ENCODE data around the gene YTHDC1.

YTHDC1 gene

DNA sequence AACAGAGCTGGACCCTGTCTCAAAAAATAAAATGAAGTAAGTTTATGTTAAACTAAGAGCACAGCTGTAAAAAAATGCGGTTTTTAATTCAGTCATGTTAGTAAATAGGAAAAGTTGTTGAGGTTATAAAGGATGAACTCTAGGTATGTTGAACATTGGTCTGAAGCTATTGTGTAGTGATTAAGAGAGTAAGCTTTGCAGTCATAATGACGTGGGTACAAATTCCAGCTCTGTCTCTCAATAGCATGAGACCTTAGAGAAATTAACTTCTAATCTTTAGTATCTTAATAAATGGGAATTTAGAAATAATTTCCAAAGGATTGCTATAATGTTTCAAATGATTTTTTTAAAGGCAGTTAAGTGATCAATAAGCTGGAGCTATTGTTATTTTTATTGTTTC, 2.9 kb upstream of the YTHDC1 start:
- DNase-seq, result no peak

DNA sequence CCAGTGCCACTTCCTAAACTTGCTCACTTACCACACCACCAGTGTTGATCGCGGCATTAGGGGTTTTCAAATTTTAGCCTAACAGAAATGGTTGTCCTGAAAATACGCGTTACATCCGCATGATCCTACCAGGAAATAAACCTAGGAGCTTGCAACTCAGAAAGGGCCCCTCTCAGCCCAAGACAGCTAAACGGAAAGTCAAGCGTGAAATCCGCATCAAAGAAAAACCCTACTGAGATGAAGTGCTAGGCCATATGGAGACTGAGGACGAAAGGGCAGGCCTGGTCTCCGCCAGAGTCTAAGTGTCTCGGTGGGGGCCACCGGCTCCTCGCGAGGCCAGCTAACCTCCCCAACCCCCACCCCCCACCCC, 626 bp downstream of the YTHDC1 start:
- no peak for DNase-seq

DNA sequence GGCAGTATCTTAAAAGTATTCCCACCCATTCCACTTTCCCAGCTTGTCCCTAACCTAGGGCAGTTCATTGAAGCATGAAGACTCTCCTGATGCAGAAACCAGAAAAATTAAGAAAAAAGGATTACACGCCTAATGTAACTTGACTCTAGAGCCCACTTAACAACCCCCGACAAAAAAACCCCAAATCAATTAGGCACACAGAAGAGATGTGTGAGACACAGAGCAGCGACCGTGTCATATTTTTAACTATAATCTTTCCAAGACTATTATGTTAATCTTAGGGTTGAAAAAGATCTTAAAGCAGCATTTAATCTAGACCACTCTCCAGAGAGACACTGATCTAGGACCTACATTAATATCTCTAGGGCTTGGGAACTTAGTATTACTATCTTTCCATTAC, 1.3 kb downstream of the YTHDC1 start:
- no peak for DNase-seq

DNA sequence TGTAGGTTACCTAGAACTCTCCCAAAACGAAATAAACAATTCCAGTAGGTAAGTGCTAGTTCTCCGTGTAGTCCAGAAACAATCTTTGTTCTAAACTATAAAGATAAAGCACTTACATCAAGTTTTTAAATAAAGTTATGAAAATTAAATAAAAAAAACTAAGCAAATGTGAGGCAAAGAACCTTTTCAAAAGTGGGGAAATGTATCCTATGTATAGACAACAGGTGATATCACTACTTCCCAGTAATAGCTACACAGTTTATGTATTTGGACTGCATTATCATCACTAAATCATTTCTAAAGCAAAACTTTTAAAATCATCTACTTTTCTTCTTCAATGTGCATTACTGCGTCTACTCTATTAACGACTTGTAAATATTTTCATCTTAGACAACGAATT, 2.0 kb downstream of the YTHDC1 start:
- no peak for DNase-seq

DNA sequence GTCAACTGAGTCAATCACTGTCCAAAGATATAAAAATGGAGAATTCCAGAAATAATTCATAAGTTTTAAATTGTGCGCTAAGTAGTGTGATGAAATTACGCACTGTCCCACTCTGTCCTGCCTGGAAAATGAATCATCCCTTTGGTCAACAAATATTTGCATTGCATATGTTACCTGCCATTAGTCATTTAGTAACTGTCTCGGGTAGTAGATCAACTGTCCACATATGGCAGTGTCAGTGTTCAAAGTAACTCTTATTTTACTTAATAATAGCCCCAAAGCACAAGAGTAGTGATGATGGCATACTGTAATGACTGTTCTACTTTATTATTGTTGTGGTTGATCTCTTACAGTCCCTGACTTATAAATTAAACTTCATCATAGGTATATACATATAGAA, 3.4 kb downstream of the YTHDC1 start:
- DNase-seq, result no peak

DNA sequence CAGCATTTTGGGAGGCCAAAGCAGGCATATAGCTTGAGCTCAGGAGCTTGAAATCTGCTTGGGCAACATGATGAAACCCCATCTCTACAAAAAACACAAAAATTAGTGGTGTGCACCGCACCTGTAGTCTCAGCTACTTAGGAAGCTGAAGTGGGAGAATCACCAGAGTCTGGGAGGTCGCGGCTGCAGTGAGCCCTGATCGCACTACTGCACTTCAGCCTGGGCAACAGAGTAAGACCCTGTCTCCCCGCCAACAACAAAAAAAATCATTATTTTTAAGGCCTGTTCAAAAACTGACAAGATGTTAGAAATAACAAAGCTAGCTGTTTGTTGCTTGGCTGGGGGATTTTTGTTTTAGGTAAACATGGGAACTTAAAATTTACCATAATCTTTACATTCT, 5.1 kb downstream of the YTHDC1 start:
- no peak for DNase-seq

DNA sequence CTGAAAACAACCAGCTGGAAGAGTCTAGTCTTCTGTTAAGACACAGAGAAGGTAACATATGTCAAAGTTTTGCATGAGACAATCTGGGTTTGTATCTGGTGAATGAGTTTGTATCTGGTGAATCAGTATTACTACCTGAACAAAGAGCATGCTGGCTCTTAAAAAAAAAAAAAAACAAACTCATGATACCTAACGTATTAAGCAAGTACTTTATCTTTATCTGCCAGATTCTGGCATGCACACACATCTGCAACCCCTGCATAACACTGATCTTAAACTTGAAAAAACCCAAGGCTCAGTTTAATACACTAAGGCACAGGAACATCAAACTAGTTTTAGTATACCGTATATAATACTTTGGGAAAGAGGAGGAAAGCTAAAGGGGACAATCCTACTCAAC, 5.8 kb downstream of the YTHDC1 start:
- DNase-seq, result no peak

DNA sequence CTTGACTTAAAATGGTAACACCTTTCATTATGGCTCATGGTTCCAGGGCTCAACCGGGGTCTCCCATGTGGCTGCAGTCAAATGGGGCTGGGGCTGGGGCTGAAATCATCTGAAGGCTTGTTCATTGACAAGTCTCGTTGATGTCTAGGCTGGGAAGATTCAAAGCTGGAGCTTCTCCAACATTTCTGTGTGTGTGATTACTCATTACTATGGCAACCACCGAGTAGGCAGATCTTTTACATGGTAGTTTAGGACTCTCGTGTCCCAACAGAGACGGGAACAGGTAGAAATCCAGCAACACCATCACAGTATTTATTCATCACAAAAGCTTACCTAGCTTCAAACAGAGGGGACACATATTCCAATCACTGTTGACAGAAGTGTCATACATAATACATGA, 7.8 kb downstream of the YTHDC1 start:
- no peak for DNase-seq

DNA sequence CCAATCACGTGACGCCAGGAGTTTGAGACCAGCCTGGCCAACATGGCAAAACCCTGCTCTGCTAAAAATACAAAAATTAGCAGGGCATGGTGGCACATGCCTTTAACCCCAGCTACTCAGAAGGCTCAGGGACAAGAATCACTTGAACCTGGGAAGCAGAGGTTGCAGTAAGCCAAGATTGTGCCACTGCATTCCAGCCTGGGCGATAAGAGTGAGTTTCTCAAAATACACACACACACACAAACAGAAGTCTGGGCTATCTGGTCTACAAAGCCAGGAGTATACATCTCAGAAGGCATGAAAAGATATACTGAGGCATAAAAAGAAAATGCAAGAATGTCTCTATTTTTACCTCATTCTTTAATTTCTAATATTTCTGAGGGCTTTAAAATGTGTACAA, 11.3 kb downstream of the YTHDC1 start:
- DNase-seq, result no peak

DNA sequence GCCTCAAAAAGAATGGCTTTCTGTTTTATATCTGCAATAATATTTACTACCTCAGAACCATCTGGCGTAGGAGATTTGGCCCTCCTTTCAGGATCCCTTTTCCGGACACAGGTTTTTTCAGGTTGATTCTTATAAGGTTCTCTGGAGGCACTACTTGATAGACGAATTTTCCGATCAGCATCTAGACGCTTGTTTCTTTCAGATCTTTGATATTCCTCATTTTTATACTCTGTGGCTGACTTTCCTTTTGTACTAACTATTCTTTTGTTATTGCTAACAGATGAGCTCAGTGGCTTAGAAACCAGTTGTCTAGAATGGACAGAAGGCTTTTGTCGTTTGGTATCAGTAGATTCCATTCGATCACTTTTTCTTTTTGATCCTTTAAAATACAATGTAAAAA, 12.4 kb downstream of the YTHDC1 start:
- no peak for DNase-seq

DNA sequence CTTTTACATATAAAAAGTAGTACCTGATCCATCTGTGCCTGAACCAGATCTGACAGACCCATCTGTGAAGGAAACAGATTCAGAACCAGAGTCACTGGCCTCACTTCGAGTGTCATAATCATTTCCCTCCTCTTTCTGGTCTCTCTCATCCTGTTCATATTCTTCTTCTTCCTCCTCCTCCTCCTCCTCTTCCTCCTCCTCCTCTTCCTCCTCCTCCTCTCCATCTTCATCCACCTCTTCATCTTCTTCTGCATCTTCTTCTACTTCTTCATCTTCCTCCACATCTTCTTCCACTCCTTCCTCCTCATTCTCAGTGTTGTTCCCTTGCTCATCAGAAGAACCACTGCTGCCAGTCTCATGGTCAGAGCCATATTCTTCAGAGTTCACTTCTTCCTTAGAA, 12.9 kb downstream of the YTHDC1 start:
- DNase-seq, result no peak

DNA sequence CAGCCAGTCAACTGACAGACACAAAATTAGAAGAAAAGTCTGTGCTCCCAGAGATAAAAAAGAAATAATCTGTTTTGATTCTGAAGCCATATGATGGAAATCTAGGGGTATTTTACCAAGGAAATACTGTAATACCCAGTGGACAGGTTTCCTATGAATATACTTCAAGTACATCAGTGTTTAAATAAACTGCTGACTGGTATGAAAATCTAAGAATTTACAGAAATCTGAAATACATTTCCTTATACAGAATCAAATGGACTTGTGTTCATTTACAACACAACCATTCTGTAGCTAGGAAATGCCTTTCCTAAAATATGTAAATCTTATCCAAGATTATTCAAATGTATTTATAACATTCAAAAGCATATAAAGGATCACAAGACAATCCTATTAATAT, 13.4 kb downstream of the YTHDC1 start:
- no peak for DNase-seq

DNA sequence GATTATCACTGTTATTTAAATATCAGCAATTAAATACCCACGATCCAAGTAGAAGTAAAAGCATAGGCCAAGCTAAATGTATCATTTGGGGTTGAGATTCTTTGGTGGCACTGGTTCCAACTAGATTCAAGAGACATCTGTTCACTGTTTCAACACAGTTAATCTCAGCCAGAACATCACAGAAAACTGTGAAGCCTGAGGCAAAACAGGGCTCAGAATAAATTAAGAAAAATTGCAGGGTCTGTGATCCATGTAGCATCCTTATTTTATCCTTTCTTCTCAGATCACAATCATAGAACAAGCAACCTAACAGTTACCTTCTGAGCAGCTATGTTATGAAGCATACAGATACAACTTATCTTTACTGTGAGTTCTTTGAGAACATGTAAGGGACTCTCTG, 23.7 kb downstream of the YTHDC1 start:
- DNase-seq, result no peak

DNA sequence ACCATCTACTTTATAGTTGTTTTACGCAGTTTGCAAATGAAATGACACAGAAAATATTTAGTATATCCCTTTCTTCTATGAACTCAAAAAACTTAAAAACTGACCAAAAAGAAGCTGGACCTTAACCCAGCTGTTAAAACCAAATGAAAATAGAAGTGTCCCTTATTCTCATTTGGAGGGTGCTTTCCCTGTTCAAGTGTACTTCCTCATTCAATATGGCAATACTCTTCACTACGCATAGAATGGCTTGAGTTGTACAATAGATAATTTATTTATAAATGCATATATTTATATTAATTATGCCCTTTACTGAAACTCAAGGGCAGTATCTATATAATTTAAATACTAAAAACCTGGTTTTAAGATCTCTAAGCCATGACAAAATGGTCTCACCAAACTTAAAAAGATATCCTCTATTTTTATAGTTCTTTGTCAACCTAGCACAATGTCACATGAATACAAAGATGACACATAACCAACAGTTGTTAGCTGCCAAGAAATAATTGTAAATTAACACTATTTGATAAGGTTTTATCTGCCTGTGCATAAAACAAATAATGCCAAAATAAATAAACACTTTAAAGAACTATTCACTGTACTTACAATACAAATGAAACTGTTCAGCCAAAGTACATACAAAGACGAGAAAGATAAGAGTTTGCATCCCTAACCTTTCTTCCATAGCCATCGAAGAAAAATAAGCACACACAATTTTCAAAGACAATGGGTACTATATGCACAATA, 25.2 kb downstream of the YTHDC1 start:
- no peak for DNase-seq

DNA sequence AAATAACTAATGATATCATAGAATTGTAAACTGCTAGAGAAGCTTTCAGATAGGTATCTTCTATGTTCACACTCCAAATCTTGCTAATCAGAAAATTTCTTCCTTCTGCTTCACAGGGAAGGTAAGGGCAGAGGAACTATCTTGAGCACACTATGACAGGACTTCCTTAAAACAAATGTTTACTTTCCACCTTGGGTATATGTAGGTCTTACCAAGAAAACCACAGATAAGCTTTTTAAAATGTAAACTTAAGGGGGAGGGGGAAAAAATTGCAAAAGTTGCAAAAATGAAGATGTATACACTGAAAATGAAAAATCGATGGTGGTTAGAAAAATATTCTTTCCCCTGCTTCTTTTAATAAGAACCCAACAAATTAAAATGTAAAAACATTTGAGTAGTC, 30.9 kb downstream of the YTHDC1 start:
- DNase-seq, result no peak

DNA sequence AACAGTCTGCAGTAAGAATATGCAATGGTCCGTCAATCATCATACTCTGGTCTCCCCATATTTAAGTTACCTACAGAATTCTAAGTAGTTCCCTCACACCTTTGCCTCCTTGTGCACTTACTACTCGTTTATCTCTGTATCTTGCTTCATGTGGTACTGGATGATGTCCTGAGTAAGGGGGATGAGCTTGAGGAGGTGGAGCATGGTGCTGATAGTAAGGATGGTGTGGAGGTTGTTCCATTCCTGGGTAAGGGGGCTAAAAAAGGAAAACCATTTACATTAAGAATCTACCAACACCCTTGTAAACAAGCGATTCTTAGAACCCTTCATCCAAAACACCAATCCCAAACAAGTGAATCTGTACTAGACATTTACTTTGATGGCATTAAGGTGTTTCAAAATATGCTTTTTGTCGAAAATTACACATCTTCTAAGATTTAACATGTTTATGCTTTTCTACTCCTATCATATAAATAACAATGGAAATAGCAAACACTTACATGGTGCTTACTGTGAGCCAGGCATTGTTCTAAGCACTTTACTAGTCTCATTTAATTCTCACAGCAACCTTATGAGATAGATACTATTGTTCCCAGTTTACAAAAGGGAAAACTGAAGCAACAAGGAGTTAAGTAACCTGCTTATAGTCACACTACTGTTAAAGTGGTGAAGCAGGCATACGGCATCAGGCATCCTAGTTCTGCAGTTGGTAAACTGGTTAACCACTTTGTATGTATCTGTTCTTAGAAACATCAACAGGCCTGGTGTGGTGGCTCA, 33.5 kb downstream of the YTHDC1 start:
- DNase-seq, result no peak

DNA sequence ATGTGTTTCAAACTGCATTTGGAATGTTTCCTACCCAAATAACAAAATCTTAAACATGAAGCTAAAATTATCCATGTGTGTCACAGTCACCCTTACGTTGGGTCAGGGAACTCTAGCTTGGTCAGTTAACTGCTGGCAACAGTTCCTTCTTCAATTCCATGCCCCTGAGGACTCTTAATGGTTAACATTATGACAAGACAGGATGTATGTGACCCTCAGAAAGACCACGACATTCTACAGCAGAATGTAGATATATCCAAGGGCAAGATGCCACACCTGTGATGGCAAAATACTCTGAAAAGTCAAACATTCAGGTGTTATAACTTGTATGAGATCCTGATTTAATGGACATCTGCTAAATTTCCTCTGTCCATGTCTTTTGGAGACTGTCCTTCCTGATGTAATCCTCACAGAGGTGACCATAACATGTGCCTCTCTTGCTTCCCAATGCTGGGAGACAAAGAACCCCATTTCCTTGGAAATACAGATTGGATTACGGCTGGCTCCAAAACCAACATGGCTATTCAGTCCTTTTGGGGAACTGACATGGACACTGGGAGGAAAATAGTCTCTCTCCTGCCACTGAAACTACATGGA, 39.1 kb downstream of the YTHDC1 start:
- no peak for DNase-seq

DNA sequence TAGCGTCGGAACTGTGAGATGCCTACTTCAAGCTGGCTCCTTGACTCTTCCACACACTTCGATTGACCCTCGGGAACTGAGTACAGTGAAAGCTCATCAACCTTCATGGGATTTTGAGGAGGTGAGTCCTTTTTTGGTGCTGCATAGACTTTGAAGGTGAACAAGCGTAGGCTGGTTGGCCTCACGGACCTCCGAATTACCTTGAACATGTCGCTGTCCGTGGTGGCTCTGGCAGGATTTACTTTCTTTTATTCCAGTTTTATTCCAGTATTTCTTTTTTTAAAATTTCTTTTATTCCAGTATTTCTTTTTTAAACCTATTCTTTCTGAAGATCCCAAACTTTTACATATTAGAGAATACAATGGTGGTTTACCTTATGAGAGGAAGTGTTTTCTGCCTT, 45.2 kb downstream of the YTHDC1 start:
- DNase-seq, result no peak

DNA sequence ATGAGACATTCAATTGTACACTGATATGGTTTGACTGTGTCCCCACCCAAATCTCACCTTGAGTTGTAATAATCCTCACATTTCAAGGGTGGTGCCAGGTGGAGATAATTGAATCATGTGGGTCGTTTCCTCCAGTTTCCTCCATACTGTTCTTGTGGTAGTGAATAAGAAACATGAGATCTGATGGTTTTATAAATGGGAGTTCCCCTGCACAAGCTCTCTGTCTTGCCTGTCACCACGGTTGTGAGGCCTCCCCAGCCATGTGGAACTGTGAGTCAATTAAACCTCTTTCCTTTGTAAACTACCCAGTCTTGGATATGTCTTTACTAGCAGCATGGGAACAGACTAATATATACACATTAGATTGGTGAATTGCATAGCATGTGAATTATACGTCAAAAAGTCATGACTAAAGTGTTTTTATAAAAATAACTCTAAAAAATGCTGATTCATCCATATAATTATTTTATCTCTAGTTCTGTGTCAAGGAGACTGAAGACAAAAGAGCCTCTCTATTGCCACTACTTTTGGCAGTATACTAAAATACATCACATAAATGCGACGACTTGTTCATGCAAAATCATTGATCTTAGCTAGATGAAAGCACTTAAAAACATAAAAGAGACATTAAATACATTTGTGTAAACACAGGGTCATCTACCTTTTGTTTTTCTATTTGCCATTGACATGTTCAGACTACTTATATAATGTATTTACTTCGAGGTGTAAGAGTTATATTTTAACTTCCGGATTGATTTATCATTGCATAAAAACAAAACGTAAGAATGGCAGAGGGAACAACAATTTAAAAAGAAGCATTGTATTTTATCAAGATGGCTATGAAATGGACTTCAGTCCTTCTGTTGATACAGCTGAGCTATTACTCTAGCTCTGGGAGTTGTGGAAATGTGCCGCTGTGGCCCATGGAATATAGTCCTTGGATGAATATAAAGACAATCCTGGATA, 50.1 kb downstream of the YTHDC1 start:
- no peak for DNase-seq

DNA sequence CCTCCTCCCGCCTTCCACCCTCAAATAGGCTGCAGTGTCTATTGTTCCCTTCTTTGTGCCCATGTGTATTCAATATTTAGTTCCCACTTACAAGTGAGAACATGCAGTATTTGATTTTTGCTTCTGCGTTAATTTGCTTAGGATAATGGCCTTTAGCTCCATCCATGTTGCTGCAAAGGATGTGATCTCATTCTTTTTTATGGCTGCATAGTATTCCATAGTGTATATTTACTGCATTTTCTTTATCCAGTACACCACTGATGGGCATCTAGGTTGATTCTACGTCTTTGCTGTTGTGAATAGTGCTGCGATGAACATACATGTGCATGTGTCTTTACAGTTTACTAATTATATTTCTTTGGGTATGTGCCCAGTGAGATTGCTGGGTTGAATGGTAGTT, 52.8 kb downstream of the YTHDC1 start:
- no peak for DNase-seq

DNA sequence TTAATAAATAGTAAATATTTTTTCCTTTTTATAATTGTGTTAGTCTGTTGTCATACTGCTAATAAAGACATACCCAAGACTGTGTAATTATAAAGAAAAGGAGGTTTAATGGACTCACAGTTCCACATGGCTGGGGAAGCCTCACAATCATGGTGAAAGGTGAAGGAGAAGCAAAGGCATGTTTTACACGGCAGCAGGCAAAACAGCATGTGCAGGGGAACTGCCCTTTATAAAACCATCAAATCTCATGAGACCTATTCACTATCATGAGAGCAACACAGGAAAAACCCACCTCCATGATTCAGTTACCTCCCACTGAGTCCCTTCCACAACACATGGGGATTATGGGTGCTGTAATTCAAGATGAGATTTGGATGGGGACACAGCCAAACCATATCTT, 58.6 kb downstream of the YTHDC1 start:
- DNase-seq, result no peak

DNA sequence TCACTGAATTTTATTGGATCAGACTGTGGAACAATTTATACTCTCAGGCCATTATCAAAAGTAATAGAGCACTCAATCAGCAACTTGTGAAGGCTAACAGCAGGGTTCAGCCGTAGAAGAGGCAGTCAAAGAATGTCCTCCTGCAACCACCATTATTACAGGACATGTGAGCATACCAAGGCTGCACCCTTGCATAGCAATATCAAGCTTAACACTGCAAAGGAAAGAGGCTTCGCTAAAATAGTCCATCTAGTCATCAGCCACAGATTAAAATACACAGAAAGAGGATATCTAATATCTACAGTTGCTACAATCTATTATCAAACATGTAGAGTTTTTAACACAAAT, 61.5 kb downstream of the YTHDC1 start:
- no peak for DNase-seq

DNA sequence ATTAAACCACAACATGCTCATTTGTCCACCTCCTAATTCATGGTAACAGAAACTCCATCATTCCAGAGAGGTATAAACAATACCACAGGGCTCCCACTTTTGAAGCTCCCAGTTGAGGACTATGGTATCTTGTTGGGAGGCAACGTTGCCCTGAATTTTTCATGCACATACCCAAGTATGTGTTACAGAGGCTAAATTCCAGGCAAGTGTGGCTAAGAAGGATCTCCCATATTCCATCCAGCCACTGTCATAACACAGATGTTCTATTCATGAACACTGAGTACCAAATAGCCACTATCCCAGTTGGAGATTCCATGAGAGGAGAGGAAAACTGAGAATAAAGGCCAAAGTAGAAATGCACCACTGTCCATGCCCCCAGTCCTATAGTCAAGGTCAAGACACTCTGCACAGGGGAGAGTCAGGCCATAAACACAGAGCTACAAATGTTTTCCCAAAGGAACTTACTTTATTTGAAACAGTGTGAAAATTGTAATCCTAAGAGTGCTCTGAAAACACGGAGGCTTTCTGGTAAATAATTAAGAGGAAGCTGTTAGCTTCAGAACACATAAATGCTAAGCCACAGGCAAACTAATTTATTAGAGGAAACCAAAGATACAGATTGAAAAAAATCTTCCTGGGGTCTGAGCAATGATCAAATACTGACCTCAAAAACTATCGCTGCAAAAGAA, 62.0 kb downstream of the YTHDC1 start:
- no peak for DNase-seq
